Measurements from ENCODE around the gene ZNF358. TPM values are rescaled to one million over a fixed set of nuclear protein-coding genes. Genes with fewer than 3 reads are reported as not detected.

ZNF358 gene
- total and polyA plus RNA-seq, 2 donors (not counting 3 experiments of a cell fraction or from before 2014, with no cell fraction given), result 51.2 to 83.2 TPM

DNA sequence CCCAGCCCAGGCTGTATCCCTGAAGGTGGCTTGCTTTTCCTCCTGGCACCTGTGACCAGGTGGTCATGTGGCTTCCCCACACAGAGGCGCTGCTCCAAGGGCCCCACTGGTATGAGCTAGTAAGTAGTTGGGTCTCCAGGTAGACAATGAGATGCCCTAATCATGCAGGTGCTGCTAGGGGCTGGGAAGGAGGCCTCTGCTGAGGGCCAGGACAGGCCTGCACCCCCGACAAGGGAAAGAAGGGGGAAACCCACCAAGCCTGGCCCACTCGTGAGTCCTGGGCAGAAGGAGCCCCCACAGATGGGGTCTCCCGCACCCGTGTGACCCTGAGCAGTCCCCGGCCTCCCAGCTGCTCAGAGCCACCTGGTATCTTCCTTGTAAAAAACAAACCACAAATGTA lies 40.2 kb upstream of the ZNF358 start:
- DNase-seq (ENCODE audit: low read depth, low spot score), result no peak
- no peak overlapping the region for H3K9ac ChIP-seq (replicated peaks; ENCODE audit: extremely low read depth, insufficient read depth, low read length)
- no peak overlapping the region for H2AFZ ChIP-seq (ENCODE audit: low read depth, low read length)
- no peaks in the 10 kb centered on the region for H4K20me1 ChIP-seq (replicated peaks; ENCODE audit: control insufficient read depth, extremely low read depth, insufficient read depth, low read length)
- H3K36me3 ChIP-seq (ENCODE audit: control insufficient read depth in 2 of 2, extremely low read depth in 1 of 2, insufficient read depth in 2 of 2, low read length in 2 of 2), result peaks cover 2 to 6% of the 10 kb centered on the region in 2 experiments
- H3K4me2 ChIP-seq (ENCODE audit: insufficient read depth, low read length), result no peak overlapping the region
- ChIA-PET CTCF (no interaction called here), POLR2A (no interaction called here)
- no peaks in the 10 kb centered on the region for H3K9me1 ChIP-seq (replicated peaks; ENCODE audit: control insufficient read depth, extremely low read depth, insufficient read depth, low read length)
- intact Hi-C loops (cut with micrococcal nuclease), result no loop called here
- no TSS peak for BruUV-seq (replicated peaks)
- H3K27ac ChIP-seq (ENCODE audit: insufficient read depth, low read depth, low read length), result no peak overlapping the region
- no peaks in the 10 kb centered on the region for H3K4me1 ChIP-seq (ENCODE audit: control insufficient read depth, extremely low read depth, insufficient read depth, low read length)
- H3K27me3 ChIP-seq (ENCODE audit: control insufficient read depth in 2 of 2, insufficient read depth in 2 of 2, low read length in 2 of 2), result no peaks in the 10 kb centered on the region
- no peak for TF ChIP-seq EZH2 (IDR thresholded peaks at IDR 0.05; ENCODE audit: borderline replicate concordance, low read depth, low read length, severe bottlenecking)
- TF ChIP-seq, protein P1, sequence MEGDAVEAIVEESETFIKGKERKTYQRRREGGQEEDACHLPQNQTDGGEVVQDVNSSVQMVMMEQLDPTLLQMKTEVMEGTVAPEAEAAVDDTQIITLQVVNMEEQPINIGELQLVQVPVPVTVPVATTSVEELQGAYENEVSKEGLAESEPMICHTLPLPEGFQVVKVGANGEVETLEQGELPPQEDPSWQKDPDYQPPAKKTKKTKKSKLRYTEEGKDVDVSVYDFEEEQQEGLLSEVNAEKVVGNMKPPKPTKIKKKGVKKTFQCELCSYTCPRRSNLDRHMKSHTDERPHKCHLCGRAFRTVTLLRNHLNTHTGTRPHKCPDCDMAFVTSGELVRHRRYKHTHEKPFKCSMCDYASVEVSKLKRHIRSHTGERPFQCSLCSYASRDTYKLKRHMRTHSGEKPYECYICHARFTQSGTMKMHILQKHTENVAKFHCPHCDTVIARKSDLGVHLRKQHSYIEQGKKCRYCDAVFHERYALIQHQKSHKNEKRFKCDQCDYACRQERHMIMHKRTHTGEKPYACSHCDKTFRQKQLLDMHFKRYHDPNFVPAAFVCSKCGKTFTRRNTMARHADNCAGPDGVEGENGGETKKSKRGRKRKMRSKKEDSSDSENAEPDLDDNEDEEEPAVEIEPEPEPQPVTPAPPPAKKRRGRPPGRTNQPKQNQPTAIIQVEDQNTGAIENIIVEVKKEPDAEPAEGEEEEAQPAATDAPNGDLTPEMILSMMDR (IDR thresholded peaks at IDR 0.05; ENCODE audit: extremely low read depth in 1 of 2, insufficient read depth in 1 of 2, low read depth in 1 of 2, low read length in 2 of 2), result no peak
- no peak for TF ChIP-seq JUN (IDR thresholded peaks at IDR 0.05; ENCODE audit: borderline replicate concordance, insufficient read depth, insufficient read length, low read depth)
- no peak for TF ChIP-seq POLR2A (IDR thresholded peaks at IDR 0.05; ENCODE audit: low read depth, low read length)
- TF ChIP-seq GATA2 (IDR thresholded peaks at IDR 0.05; ENCODE audit: insufficient read depth, insufficient read length, low read depth, low read length), result no peak
- no peak for TF ChIP-seq FOS (IDR thresholded peaks at IDR 0.05; ENCODE audit: borderline replicate concordance, insufficient read depth, low read length)
- TF ChIP-seq MYC (IDR thresholded peaks at IDR 0.05; ENCODE audit: low read depth, low read length), result no peak
- TF ChIP-seq, protein P2, sequence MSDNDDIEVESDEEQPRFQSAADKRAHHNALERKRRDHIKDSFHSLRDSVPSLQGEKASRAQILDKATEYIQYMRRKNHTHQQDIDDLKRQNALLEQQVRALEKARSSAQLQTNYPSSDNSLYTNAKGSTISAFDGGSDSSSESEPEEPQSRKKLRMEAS (IDR thresholded peaks at IDR 0.05; ENCODE audit: insufficient read depth, insufficient read length), result no peak
- no peak for TF ChIP-seq POLR2AphosphoS5 (IDR thresholded peaks at IDR 0.05; ENCODE audit: insufficient read depth, low read depth, low read length)
- H3K79me2 ChIP-seq (ENCODE audit: control insufficient read depth, insufficient read depth, low read length), result no peaks in the 10 kb centered on the region
- no peak for FAIRE-seq
- dilution Hi-C loops (cut with MboI; ENCODE audit: extremely low pct_ligation_motif_present, low sequenced_read_pairs), result no loop called here
- H3K4me3 ChIP-seq (replicated peaks in 1 of 3; ENCODE audit: insufficient read depth in 1 of 3, low read depth in 1 of 3, low read length in 3 of 3), result no peak overlapping the region
- H3K9me3 ChIP-seq (replicated peaks; ENCODE audit: control insufficient read depth, insufficient read depth, low read length), result no peaks in the 10 kb centered on the region
